C4-2B (cell line): ENCODE results near the gene USP34.

Experiments used
- CTCF ChIP-seq: fragments of 450-650 bp; conservative IDR thresholded peaks from 2 replicates; pipeline ENCODE4 v1.5.1; 2017; ENCODE audit warnings: mild to moderate bottlenecking
- ZFX ChIP-seq: fragments of 450-650 bp; IDR thresholded peaks from 2 replicates; pipeline ENCODE4 v1.6.1; 2017

DNA sequence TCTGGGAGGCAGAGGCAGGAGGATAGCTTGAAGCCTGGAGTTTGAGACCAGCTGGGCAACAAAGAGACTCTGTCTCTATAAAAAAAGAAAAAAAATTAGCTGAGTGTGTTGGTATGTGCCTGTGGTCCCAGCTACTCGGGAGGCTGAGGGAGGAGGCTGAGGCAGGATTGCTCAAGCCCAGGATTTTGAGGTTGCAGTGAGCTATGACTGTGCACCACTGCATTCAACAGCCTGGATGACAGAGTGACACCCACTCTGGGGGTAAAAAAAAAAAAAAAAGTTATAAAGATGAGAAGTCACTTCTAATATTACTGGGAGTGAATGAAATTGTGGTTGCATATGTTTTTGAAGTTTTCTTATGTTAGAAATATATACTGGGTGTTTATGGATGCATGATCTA lies 237.3 kb downstream of the USP34 start:
- TF ChIP-seq CTCF, result no peak
- no peak for TF ChIP-seq ZFX
